Hair follicle dermal papilla cell (primary cell): ENCODE measurements around the gene TSFM. TPM values are rescaled to one million over a fixed set of nuclear protein-coding genes. Genes with fewer than 3 reads are reported as not detected.

Experiments
- small RNA-seq: library from RNA; depleted of rRNA; stranded (forward); fragments of <200 nt; gene quantifications from one replicate; pipeline ENCODE3, GENCODE V24; 2012
- total RNA-seq: library from RNA; depleted of rRNA; stranded (reverse); fragments of >200 nt; gene quantifications from 2 replicates; pipeline ENCODE4 v1.2.3, GENCODE V29; 2012

Gene TSFM
- 13.4 and 18.7 TPM in 2 replicates for total RNA-seq

GRCh38 chr12:57782608-57783465 is at the start of gene TSFM:
TSFM (plus strand) TSS chr12:57782787; CDS start chr12:57782802, 15 bp downstream.

GRCh38 chr12:57738661-57739237 is 43.8 kb upstream of the TSFM start, which contains the start of gene AGAP2:
AGAP2 (minus strand) TSS chr12:57738742; CDS start chr12:57738246, 496 bp downstream.

GRCh38 chr12:57744777-57745484 is 37.7 kb upstream of the TSFM start, which contains the start of gene TSPAN31:
TSPAN31 (plus strand) TSS chr12:57745039; CDS start chr12:57745155, 116 bp downstream.

GRCh38 chr12:57751788-57752667 is 30.6 kb upstream of the TSFM start, which contains the start of gene CDK4:
CDK4 (minus strand) TSS chr12:57752310; CDS start chr12:57751717, 593 bp downstream.

GRCh38 chr12:57754411-57755193 is 28.0 kb upstream of the TSFM start, which contains the start of gene MARCHF9:
MARCHF9 (plus strand) TSS chr12:57755103; CDS start chr12:57755529, 426 bp downstream.

DNA sequence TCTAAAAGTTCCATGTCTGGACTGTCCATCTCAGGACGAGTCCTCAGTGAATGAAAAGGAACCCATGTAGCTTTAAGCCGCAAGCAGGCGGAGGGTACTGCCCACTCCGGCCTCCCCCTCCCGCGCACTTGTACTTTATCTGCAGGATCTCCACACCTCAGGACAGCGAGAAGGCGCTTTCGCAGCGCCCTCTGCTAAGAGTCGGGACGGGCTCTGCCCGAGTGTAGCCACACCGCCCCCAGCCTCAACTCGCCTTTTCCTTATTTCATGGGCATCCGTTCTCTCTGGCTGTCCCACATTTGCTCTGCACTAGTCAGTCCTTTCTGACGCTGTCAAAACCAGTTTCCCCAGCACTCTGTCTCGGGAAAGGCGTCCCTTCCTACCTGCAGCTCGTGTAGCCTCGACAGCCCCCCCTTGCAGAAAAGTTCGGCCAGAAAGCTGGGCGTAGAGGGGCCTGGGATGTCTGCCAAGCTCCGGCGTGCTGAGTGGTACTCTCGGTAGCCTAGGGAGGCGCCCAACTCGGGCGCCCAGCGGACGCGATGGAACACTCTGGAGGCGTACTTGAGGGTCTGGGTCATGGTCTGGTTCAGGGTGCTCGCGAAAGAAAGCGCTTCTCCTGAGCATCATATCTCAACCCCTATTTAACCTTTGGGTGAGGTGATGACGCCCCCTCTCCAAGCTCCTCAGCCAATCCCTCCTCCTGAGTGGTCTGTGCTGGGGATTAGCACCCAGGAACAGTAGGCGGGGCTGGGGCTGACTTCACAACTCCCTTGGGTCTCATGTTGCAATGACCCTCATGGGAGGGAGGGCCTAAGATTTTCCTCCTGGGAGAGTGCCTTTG is 15.9 kb upstream of the TSFM start, which contains the start of gene CYP27B1:
CYP27B1 (minus strand) TSS at position 615 of the 841 bp plus-strand sequence; CDS start at position 578, 37 bp downstream.

GRCh38 chr12:57771873-57772428 is 10.6 kb upstream of the TSFM start, which contains the start of gene METTL1:
METTL1 (minus strand) TSS chr12:57772105; CDS start chr12:57772083, 22 bp downstream.

DNA sequence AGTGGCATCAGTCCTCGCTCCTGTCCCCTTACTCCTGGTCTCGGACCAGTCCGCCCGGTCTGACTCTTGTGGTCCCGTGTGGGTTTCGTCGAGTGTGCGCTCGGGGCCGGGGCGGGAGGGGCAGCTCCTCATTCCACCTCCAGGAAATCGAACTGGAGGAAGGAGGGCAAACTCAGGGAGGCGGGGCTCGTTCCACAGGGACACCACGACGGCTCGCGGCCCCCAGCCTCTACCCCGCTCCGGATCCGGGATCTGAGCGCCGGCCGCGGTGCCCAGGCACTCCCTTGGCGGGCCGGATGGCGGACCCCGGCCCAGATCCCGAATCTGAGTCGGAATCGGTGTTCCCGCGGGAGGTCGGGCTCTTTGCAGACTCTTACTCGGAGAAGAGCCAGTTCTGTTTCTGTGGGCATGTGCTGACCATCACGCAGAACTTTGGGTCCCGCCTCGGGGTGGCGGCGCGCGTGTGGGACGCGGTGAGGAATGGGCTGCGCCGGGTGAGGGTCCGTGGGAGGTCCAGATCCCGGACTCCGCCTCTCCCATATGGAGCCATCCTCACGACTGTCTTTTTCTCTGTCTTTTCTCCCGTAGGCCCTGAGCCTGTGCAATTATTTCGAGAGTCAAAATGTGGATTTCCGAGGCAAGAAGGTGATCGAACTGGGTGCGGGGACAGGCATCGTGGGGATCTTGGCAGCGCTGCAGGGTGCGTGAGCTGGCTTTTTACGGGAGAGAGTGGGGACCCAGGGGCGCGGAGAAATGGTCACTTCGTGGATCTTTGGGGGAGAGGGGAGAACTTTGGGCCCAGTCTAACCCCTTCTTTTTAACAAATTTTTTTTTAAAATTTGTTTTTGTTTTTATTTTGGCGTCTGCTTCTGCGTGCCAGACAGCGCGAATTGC is 9.9 kb upstream of the TSFM start, which contains the start of gene EEF1AKMT3:
EEF1AKMT3 (plus strand) TSS at position 186 of the 894 bp plus-strand sequence; CDS start at position 297, 111 bp downstream.

GRCh38 chr12:57846577-57847319 is 64.2 kb downstream of the TSFM start, which contains the start of gene CTDSP2:
CTDSP2 (minus strand) TSS chr12:57846729; CDS start chr12:57846435, 294 bp downstream.

Small RNA genes within 50 kb of the gene (small RNA-seq; reads per million reads assigned to genes)
- gene MIR26A2: 6.9 reads per million, percentile 85 among the genes with 10 or more reads in this experiment
- gene RNU6-1083P: not detected

Other genes starting within 250 kb of the TSFM start
- gene DCTN2, start 235.6 kb upstream of the TSFM start, total RNA-seq: 128 and 140 TPM in 2 replicates
- gene KIF5A, start 232.7 kb upstream of the TSFM start, total RNA-seq: 1.8 and 2.7 TPM in 2 replicates
- 29.4 and 34.1 TPM in 2 replicates for gene PIP4K2C, start 191.6 kb upstream of the TSFM start, total RNA-seq
- 19.8 and 21.3 TPM in 2 replicates for gene DTX3, start 178.0 kb upstream of the TSFM start, total RNA-seq
- 30.8 and 37.0 TPM in 2 replicates for gene ARHGEF25, start 171.4 kb upstream of the TSFM start, total RNA-seq
- 3.8 and 5.7 TPM in 2 replicates for gene B4GALNT1, start 149.6 kb upstream of the TSFM start, total RNA-seq
- 183 and 196 TPM in 2 replicates for gene OS9, start 88.7 kb upstream of the TSFM start, total RNA-seq
- gene AGAP2, start 44.0 kb upstream of the TSFM start, total RNA-seq: 0.49 and 0.73 TPM in 2 replicates
- gene TSPAN31, start 37.7 kb upstream of the TSFM start, total RNA-seq: 80.3 and 97.1 TPM in 2 replicates
- gene CDK4, start 30.5 kb upstream of the TSFM start, total RNA-seq: 140 and 154 TPM in 2 replicates
- gene MARCHF9, start 27.7 kb upstream of the TSFM start, total RNA-seq: 2.6 and 3.4 TPM in 2 replicates
- gene CYP27B1, start 15.7 kb upstream of the TSFM start, total RNA-seq: 1.2 and 1.9 TPM in 2 replicates
- 8.0 and 14.0 TPM in 2 replicates for gene METTL1, start 10.7 kb upstream of the TSFM start, total RNA-seq
- gene EEF1AKMT3, start 10.2 kb upstream of the TSFM start, total RNA-seq: 12.1 and 13.6 TPM in 2 replicates
- gene AVIL, start 35.9 kb downstream of the TSFM start, total RNA-seq: 5.2 and 7.6 TPM in 2 replicates
- gene CTDSP2, start 63.9 kb downstream of the TSFM start, total RNA-seq: 182 and 200 TPM in 2 replicates
- 6.2 and 9.1 TPM in 2 replicates for gene ATP23, start 158.8 kb downstream of the TSFM start, total RNA-seq